ENCODE measurements around the gene RASSF8. TPM values are rescaled to one million over a fixed set of nuclear protein-coding genes. Genes with fewer than 3 reads are reported as not detected.

The RASSF8 gene
- total RNA-seq, 1 donor from 2014 or later: 85.7 TPM

- Histone ChIP-seq H3K27ac (no peak overlapping the region), H3K27me3 (no peaks in the 10 kb centered on the region), H3K4me3 (no peak overlapping the region), H3K9me3 (no peaks in the 10 kb centered on the region), H3K4me1 (no peaks in the 10 kb centered on the region), H3K36me3 (no peaks in the 10 kb centered on the region)
- intact Hi-C loops (cut with DNase I): no loop called here
- TF ChIP-seq, protein P1, sequence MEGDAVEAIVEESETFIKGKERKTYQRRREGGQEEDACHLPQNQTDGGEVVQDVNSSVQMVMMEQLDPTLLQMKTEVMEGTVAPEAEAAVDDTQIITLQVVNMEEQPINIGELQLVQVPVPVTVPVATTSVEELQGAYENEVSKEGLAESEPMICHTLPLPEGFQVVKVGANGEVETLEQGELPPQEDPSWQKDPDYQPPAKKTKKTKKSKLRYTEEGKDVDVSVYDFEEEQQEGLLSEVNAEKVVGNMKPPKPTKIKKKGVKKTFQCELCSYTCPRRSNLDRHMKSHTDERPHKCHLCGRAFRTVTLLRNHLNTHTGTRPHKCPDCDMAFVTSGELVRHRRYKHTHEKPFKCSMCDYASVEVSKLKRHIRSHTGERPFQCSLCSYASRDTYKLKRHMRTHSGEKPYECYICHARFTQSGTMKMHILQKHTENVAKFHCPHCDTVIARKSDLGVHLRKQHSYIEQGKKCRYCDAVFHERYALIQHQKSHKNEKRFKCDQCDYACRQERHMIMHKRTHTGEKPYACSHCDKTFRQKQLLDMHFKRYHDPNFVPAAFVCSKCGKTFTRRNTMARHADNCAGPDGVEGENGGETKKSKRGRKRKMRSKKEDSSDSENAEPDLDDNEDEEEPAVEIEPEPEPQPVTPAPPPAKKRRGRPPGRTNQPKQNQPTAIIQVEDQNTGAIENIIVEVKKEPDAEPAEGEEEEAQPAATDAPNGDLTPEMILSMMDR (IDR thresholded peaks at IDR 0.05): no peak
- DNase-seq: no peak
- ATAC-seq: no peak
Observed at GRCh38 chr12:26058818-26059217, 100.3 kb downstream of the RASSF8 start.

- H3K9me3 ChIP-seq: no peaks in the 10 kb centered on the region
- H3K27me3 ChIP-seq: no peaks in the 10 kb centered on the region
- H3K4me1 ChIP-seq: no peaks in the 10 kb centered on the region
- TF ChIP-seq, protein P1 (IDR thresholded peaks at IDR 0.05): no peak
- no peak for DNase-seq
- H3K27ac ChIP-seq: no peak overlapping the region
- ATAC-seq: no peak
- no peak overlapping the region for H3K4me3 ChIP-seq
- H3K36me3 ChIP-seq: no peaks in the 10 kb centered on the region
- intact Hi-C loops (cut with DNase I): no loop called here
Observed at GRCh38 chr12:26062006-26062405, 103.5 kb downstream of the RASSF8 start.

DNA sequence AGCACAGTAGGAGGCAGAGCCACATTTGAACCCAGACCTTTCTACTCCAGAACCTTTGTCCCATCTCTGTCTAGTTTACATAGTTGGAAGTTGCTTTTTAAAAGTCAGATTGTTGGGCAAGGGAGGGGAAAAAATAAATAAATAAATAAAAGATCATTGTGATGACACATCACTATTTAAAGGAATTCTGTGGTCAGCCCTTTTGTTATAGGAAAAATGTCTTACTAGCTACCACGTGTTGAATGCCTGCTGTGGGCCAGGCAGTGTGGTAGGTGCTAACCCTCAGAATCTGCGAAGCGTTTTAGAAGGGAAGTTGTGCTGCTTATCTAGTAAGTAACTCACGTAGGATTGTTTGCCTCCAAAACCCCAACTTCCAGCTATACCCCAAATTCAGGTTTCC lies 104.1 kb downstream of the RASSF8 start:
- Histone ChIP-seq H3K9me3 (no peaks in the 10 kb centered on the region), H3K4me1 (no peaks in the 10 kb centered on the region), H3K4me3 (no peak overlapping the region), H3K36me3 (no peaks in the 10 kb centered on the region), H3K27me3 (no peaks in the 10 kb centered on the region), H3K27ac (no peak overlapping the region)
- intact Hi-C loops (cut with DNase I): no loop called here
- DNase-seq: no peak
- TF ChIP-seq, protein P1 (IDR thresholded peaks at IDR 0.05): no peak
- no peak for ATAC-seq

DNA sequence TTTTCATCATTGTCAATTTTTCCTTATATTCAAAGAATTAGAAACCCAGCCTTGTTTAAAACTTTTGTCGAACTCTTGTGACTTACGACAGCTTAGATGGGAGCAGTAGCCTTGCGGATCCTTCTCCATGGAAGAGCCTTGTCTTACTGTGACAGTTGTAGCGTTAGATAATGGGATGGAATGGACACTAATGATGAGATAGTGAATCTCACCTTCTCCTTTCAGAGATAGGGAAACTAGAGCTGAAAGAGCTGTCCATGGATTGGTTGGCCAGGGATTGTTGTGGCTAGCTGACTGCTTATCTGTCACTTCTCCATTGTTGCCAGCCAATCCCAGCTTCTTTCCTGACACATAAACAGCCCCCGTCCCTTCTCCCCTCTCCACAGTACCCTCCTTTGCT lies 107.0 kb downstream of the RASSF8 start:
- ATAC-seq: no peak
- TF ChIP-seq, protein P1 (IDR thresholded peaks at IDR 0.05): no peak
- Histone ChIP-seq H3K9me3 (no peaks in the 10 kb centered on the region), H3K4me1 (no peaks in the 10 kb centered on the region), H3K36me3 (no peaks in the 10 kb centered on the region), H3K4me3 (no peak overlapping the region), H3K27me3 (no peaks in the 10 kb centered on the region), H3K27ac (no peak overlapping the region)
- DNase-seq: no peak
- intact Hi-C loops (cut with DNase I): no loop called here

- no peak for DNase-seq
- no peaks in the 10 kb centered on the region for H3K36me3 ChIP-seq
- H3K27me3 ChIP-seq: no peaks in the 10 kb centered on the region
- ATAC-seq: no peak
- H3K4me1 ChIP-seq: no peaks in the 10 kb centered on the region
- no peaks in the 10 kb centered on the region for H3K9me3 ChIP-seq
- H3K27ac ChIP-seq: no peak overlapping the region
- intact Hi-C loops (cut with DNase I): no loop called here
- TF ChIP-seq, protein P1 (IDR thresholded peaks at IDR 0.05): no peak
- no peak overlapping the region for H3K4me3 ChIP-seq
Observed at GRCh38 chr12:26068503-26068902, 110.0 kb downstream of the RASSF8 start.

DNA sequence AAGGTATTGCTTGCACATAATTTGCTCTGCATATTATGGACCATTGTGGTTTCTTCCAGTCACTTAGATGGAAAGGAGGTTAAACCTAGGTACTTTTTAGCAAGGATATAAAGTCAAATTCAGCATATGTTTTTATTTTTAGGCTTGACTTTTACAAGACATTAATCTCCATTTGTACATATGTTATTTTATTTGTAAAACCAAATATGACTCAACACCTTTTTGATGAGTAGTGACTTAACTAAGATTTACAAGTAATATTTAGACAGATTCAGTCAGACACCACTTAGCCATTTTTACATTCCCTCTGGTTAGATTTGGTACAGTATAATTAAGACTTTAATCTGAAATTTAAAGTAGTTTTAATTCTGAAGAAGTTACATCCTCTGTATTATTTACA lies 111.3 kb downstream of the RASSF8 start:
- no peaks in the 10 kb centered on the region for H3K27me3 ChIP-seq
- H3K4me1 ChIP-seq: no peaks in the 10 kb centered on the region
- TF ChIP-seq, protein P1 (IDR thresholded peaks at IDR 0.05): no peak
- ATAC-seq (no peak), DNase-seq (no peak)
- no peaks in the 10 kb centered on the region for H3K36me3 ChIP-seq
- no peaks in the 10 kb centered on the region for H3K9me3 ChIP-seq
- H3K27ac ChIP-seq: no peak overlapping the region
- intact Hi-C loops (cut with DNase I): no loop called here
- H3K4me3 ChIP-seq: no peak overlapping the region
